ENCODE data around the gene EFHD2. TPM values are rescaled to one million over a fixed set of nuclear protein-coding genes. Genes with fewer than 3 reads are reported as not detected.

EFHD2 gene
- 143 to 291 TPM (median 261 TPM) in 5 replicates for total RNA-seq (2022; extraction: Qiagen RNA extraction; ENCODE audit: low read depth)

GRCh38 chr1:15409388-15410222, at the start of gene EFHD2:
TSS of gene EFHD2 (plus strand) at chr1:15409888. CDS start at chr1:15409972, 84 bp downstream.

GRCh38 chr1:15456313-15456954, 46.7 kb downstream of the EFHD2 start, which contains the start of gene CELA2A:
TSS of gene CELA2A (plus strand) at chr1:15456732. CDS start at chr1:15456754, 22 bp downstream.

GRCh38 chr1:15475752-15476314, 66.1 kb downstream of the EFHD2 start, which contains the start of gene CELA2B:
TSS of gene CELA2B (plus strand) at chr1:15476104. CDS start at chr1:15476126, 22 bp downstream.

Other genes with a start within 250 kb of the EFHD2 start
- gene FHAD1, start 162.7 kb upstream of the EFHD2 start, total RNA-seq (2022; extraction: Qiagen RNA extraction; ENCODE audit: low read depth) = 0.66 to 1.6 TPM (median 0.86 TPM) in 5 replicates
- gene CTRC, start 28.6 kb downstream of the EFHD2 start, total RNA-seq (2022; extraction: Qiagen RNA extraction; ENCODE audit: low read depth) = 0.67 to 1.8 TPM (median 0.94 TPM) in 5 replicates
- gene CELA2A, start 46.8 kb downstream of the EFHD2 start, total RNA-seq (2022; extraction: Qiagen RNA extraction; ENCODE audit: low read depth) = not detected in 5 replicates
- not detected in 5 replicates for gene CELA2B, start 66.2 kb downstream of the EFHD2 start, total RNA-seq (2022; extraction: Qiagen RNA extraction; ENCODE audit: low read depth)
- gene CASP9, start 114.3 kb downstream of the EFHD2 start, total RNA-seq (2022; extraction: Qiagen RNA extraction; ENCODE audit: low read depth) = 4.1 to 6.9 TPM (median 6.1 TPM) in 5 replicates
- gene DNAJC16, start 117.0 kb downstream of the EFHD2 start, total RNA-seq (2022; extraction: Qiagen RNA extraction; ENCODE audit: low read depth) = 3.9 to 5.6 TPM (median 4.0 TPM) in 5 replicates
- 4.5 to 8.1 TPM (median 7.6 TPM) in 5 replicates for gene AGMAT, start 175.2 kb downstream of the EFHD2 start, total RNA-seq (2022; extraction: Qiagen RNA extraction; ENCODE audit: low read depth)
- 6.5 to 10.5 TPM (median 8.6 TPM) in 5 replicates for gene DDI2, start 207.6 kb downstream of the EFHD2 start, total RNA-seq (2022; extraction: Qiagen RNA extraction; ENCODE audit: low read depth)

Measured in A549 treated with ZK216348 at 1 μM for 4 hours (cell line).